Measurements from ENCODE around the gene MLF2. TPM values are rescaled to one million over a fixed set of nuclear protein-coding genes. Genes with fewer than 3 reads are reported as not detected.

MLF2 gene
- total RNA-seq, 1 experiment from 2014 or later: 244 TPM

- DNase-seq: no peak
- no peaks in the 10 kb centered on the region for H3K27me3 Mint-ChIP-seq (ENCODE audit: low read depth)
- Histone ChIP-seq H2BK20ac (ENCODE audit: low read depth, low read length, poor library complexity, severe bottlenecking) (no peak overlapping the region), H3K18ac (ENCODE audit: insufficient read length, low read depth, low read length) (no peak overlapping the region), H4K5ac (ENCODE audit: insufficient read length, low read depth, low read length) (no peak overlapping the region), H3K27me3 (ENCODE audit: insufficient read depth, low read length) (no peaks in the 10 kb centered on the region), H2BK5ac (ENCODE audit: insufficient read length, low read length) (no peak overlapping the region), H2BK12ac (ENCODE audit: insufficient read length, low read depth, low read length) (no peak overlapping the region), H3K27ac (ENCODE audit: insufficient read length, low read depth, low read length) (no peak overlapping the region), H3K9me3 (ENCODE audit: control insufficient read depth, low read depth, low read length) (no peaks in the 10 kb centered on the region), H3K14ac (ENCODE audit: insufficient read depth, low read length) (no peak overlapping the region), H3T11ph (ENCODE audit: low read length) (no peak overlapping the region), H2BK120ac (ENCODE audit: low read depth, low read length, poor library complexity, severe bottlenecking) (no peak overlapping the region), H2AK5ac (ENCODE audit: insufficient read length, low read length) (no peak overlapping the region), H3K4ac (ENCODE audit: low read depth, low read length) (no peak overlapping the region), H3K4me1 (ENCODE audit: insufficient read depth, low read length) (peaks cover 6% of the 10 kb centered on the region; the same call in 1 of the 2 replicates), H4K8ac (replicated peaks; ENCODE audit: insufficient read length, low read depth, low read length) (no peak overlapping the region), H3K79me2 (ENCODE audit: insufficient read depth, low read length) (peaks cover 4% of the 10 kb centered on the region), H3K23me2 (ENCODE audit: insufficient read length, low read depth, low read length, poor library complexity, severe bottlenecking) (peaks cover 3% of the 10 kb centered on the region), H3K56ac (ENCODE audit: insufficient read length, low read depth, low read length) (no peak overlapping the region), H3K9ac (ENCODE audit: extremely low read depth, insufficient read length, low read length) (no peak overlapping the region), H4K91ac (ENCODE audit: insufficient read length, low read depth, low read length) (no peak overlapping the region), H2BK15ac (ENCODE audit: low read depth, low read length) (no peak overlapping the region), H3K23ac (ENCODE audit: insufficient read length, low read depth, low read length) (no peak overlapping the region), H2AFZ (ENCODE audit: low read length) (no peak overlapping the region), H3K79me1 (ENCODE audit: insufficient read depth, low read depth, low read length, poor library complexity, severe bottlenecking) (peaks cover 8% of the 10 kb centered on the region), H4K20me1 (ENCODE audit: control insufficient read depth, insufficient read depth, insufficient read length) (no peaks in the 10 kb centered on the region), H3K4me2 (ENCODE audit: insufficient read depth, insufficient read length, low read length) (peak overlapping the region; percentile 94)
- TF ChIP-seq CTCF (conservative IDR thresholded peaks at IDR 0.05): no peak; the same call in 1 of the 3 replicates
- no CpG with 5 or more reads among the region's 7 CpGs for WGBS (ENCODE audit: extremely low coverage, insufficient read length, low lambda C conversion rate)
- peak overlapping the region; percentile 57 to 99 (median 90) for H3K27ac Mint-ChIP-seq
- H3K9me3 Mint-ChIP-seq: no peaks in the 10 kb centered on the region
- H3K4me1 Mint-ChIP-seq: peaks cover 28 to 37% of the 10 kb centered on the region in 2 experiments
- peaks cover 25 to 35% (median 34%) of the 10 kb centered on the region in 3 experiments; a peak in 6 of 7 replicates for H3K36me3 Mint-ChIP-seq (ENCODE audit: insufficient read depth in 1 of 3, low read depth in 3 of 3)
- H3K4me3 Mint-ChIP-seq: peak overlapping the region; percentile 91 to 98
Measured at GRCh38 chr12:6753772-6754356, 923 bp upstream of the MLF2 start.

Data from H9 (cell line).